Stimulated activated naive CD8-positive, alpha-beta T cell treated with anti-CD3 and anti-CD28 coated beads, Interleukin-15, Interleukin-2, amounts not matched to agents 100 ng/mL and 50 ng/mL, for 24 hours (primary cell): ENCODE data around the gene ADSS1.
A peak's percentile ranks its signal among the peaks of the same experiment; 100 is the strongest.

Source experiments
- H3K27ac Mint-ChIP-seq: one replicate; pipeline ENCODE4 v1.8.0; 2021; ENCODE audit warnings: mild to moderate bottlenecking, mixed read lengths
- H3K27me3 Mint-ChIP-seq: one replicate; pipeline ENCODE4 v1.8.0; 2021; ENCODE audit warnings: mixed read lengths
- H3K36me3 Mint-ChIP-seq: one replicate; pipeline ENCODE4 v1.8.0; 2021; ENCODE audit warnings: low read depth, mixed read lengths
- H3K4me1 Mint-ChIP-seq: one replicate; pipeline ENCODE4 v1.8.0; 2021; ENCODE audit warnings: low read depth, mixed read lengths
- H3K4me3 Mint-ChIP-seq: one replicate; pipeline ENCODE4 v1.8.0; 2021; ENCODE audit warnings: mild to moderate bottlenecking, mixed read lengths
- H3K9me3 Mint-ChIP-seq: one replicate; pipeline ENCODE4 v1.8.0; 2021; ENCODE audit warnings: mixed read lengths

Gene ADSS1

GRCh38 chr14:104794993-104795780, 71.2 kb downstream of the ADSS1 start, which contains the start of gene AKT1:
Gene AKT1, minus strand, starts transcription at chr14:104795748. Its CDS starts 3,105 bp downstream, at chr14:104792643.
- Mint-ChIP-seq H3K4me1 (peaks cover 33% of the 10 kb centered on the region), H3K4me3 (peak within 1 kb of the TSS; percentile 87), H3K36me3 (peaks cover 3% of the 10 kb centered on the region), H3K9me3 (no peaks in the 10 kb centered on the region), H3K27ac (peak within 1 kb of the TSS; percentile 76), H3K27me3 (peaks cover 12% of the 10 kb centered on the region)

DNA sequence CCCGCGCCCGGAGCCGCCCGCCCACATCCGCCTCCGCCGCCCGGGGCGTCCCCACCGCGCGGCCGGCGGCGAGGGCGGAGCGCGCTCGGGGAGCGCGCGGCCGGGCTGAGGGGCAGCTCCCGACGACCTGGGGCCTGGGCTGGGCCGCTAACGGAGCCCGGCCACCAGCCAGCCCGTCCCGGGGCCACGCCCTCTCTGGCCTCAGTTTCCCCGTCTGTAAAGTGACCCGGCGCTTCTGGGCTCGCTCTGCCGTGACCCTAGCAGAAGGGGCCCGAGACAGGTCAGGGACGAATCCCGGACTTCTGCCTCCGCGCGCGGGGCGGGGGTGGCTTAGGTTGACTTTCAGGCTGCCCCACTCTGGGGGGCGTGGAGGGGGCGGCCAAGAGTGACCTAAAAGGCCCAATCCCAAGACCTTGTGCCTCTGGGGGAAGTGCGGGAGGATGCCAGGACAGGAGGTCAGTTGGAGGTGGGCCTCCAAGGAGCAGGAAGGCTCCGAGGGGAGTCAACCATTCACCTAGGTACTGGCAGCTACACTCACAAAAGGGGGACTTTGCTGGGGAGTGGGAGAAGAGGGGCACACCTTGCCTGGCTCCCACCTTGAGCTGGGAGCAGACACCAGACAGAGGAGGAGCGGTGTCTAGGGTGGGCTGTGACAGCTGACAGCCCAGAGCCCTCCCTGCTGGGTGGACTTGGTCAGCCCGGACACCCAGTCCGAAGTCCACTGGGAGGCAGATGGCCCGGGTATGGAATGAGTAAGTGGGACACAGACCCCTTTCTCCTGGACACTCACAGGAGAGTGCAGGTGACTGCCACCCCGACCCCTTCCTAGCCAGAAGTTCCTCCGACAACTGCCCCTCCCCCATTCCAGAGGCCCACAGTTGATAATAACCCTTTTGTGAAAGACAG, 72.0 kb downstream of the ADSS1 start:
- Mint-ChIP-seq H3K36me3 (peaks cover 3% of the 10 kb centered on the region), H3K27ac (peak overlapping the region; percentile 76), H3K27me3 (peaks cover 12% of the 10 kb centered on the region), H3K4me3 (peak overlapping the region; percentile 72), H3K9me3 (no peaks in the 10 kb centered on the region), H3K4me1 (peaks cover 33% of the 10 kb centered on the region)

DNA sequence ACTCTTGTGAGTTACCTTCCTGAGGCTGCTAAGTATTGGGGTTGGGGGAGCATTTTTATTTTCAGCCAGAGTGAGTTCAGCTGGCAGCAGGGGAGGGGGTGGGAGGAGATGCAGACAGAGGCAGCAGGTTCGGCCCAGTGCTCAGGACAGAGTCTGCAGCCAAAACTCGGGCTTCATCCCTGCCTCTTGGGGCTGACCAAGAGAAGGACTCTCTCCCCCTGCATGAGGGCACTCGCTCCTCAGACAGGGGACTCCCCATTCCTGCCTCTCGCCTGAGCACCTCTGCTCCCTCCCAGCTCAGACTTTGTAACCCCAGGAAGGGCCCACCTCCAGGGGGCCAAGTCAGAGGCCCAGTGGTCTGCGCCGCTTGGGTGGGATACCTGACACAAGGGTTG, 72.7 kb downstream of the ADSS1 start:
- H3K27ac Mint-ChIP-seq, result no peak overlapping the region
- peaks cover 12% of the 10 kb centered on the region for H3K27me3 Mint-ChIP-seq
- H3K36me3 Mint-ChIP-seq, result peaks cover under 1% of the 10 kb centered on the region
- peak overlapping the region; percentile 72 for H3K4me3 Mint-ChIP-seq
- H3K9me3 Mint-ChIP-seq, result no peaks in the 10 kb centered on the region
- H3K4me1 Mint-ChIP-seq, result peaks cover 35% of the 10 kb centered on the region
